H7 (cell line): ENCODE data around the gene SPRR2G. TPM values are rescaled to one million over a fixed set of nuclear protein-coding genes. Genes with fewer than 3 reads are reported as not detected.
A peak's percentile ranks its signal among the peaks of the same experiment; 100 is the strongest.
"Not testable (repeated sequence)": the region's sequence is repeated elsewhere in the genome, so short reads cannot be mapped to it uniquely, and the experiment has no call there.

Experiments
- DNase-seq: peaks from one replicate; pipeline ENCODE4 v3.0.0; 2012
- H3K27me3 ChIP-seq: 2 replicates; pipeline ENCODE4 v1.6.0; 2011; ENCODE audit warnings: mild to moderate bottlenecking, low read length; ENCODE audit not compliant: control insufficient read depth, insufficient read depth
- H3K36me3 ChIP-seq: replicated peaks from 2 replicates; pipeline ENCODE4 v1.5.1; 2011; ENCODE audit warnings: low read length; ENCODE audit not compliant: control insufficient read depth, insufficient read depth
- H3K4me3 ChIP-seq: 2 replicates; pipeline ENCODE4 v1.5.1; 2011; ENCODE audit warnings: low read depth, mild to moderate bottlenecking, control low read depth, low read length, moderate library complexity; ENCODE audit not compliant: insufficient read depth
- total RNA-seq: library from RNA; depleted of rRNA; stranded (reverse); fragments of >200 nt; shearing (Covaris generic); gene quantifications from 2 replicates; pipeline ENCODE4 v1.2.3, GENCODE V29; 2014; rRNA removed

Gene SPRR2G
- total RNA-seq, 1 experiment from 2014 or later, result not detected

- H3K36me3 ChIP-seq, H3K27me3 ChIP-seq, DNase-seq, H3K4me3 ChIP-seq: not testable (repeated sequence)
Measured at GRCh38 chr1:153128688-153129087, 22.0 kb downstream of the SPRR2G start.

GRCh38 chr1:153127296-153127695, 23.4 kb downstream of the SPRR2G start:
- H3K36me3 ChIP-seq, result no peaks in the 10 kb centered on the region
- H3K4me3 ChIP-seq, result no peak overlapping the region
- DNase-seq, result no peak
- H3K27me3 ChIP-seq, result no peaks in the 10 kb centered on the region

- H3K36me3 ChIP-seq, result no peaks in the 10 kb centered on the region
- no peaks in the 10 kb centered on the region for H3K27me3 ChIP-seq
- no peak overlapping the region for H3K4me3 ChIP-seq
- no peak for DNase-seq
Measured at GRCh38 chr1:153125536-153125935, 25.2 kb downstream of the SPRR2G start.

GRCh38 chr1:153123793-153124192, 26.9 kb downstream of the SPRR2G start:
- DNase-seq, H3K27me3 ChIP-seq, H3K4me3 ChIP-seq, H3K36me3 ChIP-seq: not testable (repeated sequence)

GRCh38 chr1:153122831-153123421, 27.8 kb downstream of the SPRR2G start:
- H3K4me3 ChIP-seq, result no peak overlapping the region
- no peaks in the 10 kb centered on the region for H3K36me3 ChIP-seq
- peak; percentile 75 for DNase-seq
- H3K27me3 ChIP-seq, result no peaks in the 10 kb centered on the region

DNA sequence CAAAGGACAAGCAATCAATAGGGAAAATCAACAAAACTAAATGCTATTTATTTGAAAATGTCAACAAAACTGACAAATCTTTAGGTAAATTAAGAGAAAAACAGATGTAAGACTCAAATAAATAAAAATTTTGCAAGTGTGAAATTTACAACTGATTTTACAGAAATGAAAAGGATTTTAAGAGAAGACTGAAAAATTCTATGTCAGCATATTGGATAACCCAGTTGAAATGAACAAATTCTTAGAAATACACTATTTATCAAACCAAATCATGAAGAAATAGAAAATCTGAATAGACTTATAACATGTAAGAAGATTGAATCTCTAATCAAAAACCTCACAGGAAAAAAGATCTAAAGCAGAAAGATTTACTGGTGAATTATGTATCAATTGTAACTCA, 29.7 kb downstream of the SPRR2G start:
- H3K4me3 ChIP-seq, result no peak overlapping the region
- no peak for DNase-seq

GRCh38 chr1:153119491-153119971, 31.2 kb downstream of the SPRR2G start:
- no peak for DNase-seq
- Histone ChIP-seq H3K36me3 (no peaks in the 10 kb centered on the region), H3K4me3 (no peak overlapping the region), H3K27me3 (no peaks in the 10 kb centered on the region)

More for the DNA sequence above, 29.7 kb downstream of the SPRR2G start:
- Histone ChIP-seq H3K36me3 (no peaks in the 10 kb centered on the region), H3K27me3 (no peaks in the 10 kb centered on the region)

DNA sequence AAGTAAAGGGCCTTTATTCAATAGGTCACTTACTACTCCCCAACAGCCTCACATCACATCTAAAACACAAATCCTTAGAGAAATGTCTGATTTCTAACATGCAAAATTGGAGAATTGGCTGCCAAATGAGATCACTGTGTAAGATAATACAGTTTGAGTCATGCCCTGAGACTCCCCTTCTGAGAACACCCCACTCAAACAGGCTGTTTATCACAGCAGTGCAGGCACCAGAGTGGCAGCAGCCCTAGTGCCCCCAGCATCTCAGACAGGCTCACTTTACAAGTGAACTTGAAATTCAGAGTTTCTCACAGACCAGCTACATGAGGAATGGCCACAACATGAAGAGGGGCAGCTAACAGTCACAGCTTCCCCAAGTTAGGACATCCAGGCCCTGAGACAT, 35.4 kb downstream of the SPRR2G start:
- H3K36me3 ChIP-seq, DNase-seq, H3K4me3 ChIP-seq, H3K27me3 ChIP-seq: not testable (repeated sequence)

GRCh38 chr1:153113416-153113815, 37.3 kb downstream of the SPRR2G start, which contains the start of gene SPRR2F:
SPRR2F (minus strand) TSS chr1:153113516; CDS start chr1:153112733, 783 bp downstream.
- Histone ChIP-seq H3K27me3 (no peaks in the 10 kb centered on the region), H3K4me3 (no peak within 1 kb of the TSS), H3K36me3 (no peaks in the 10 kb centered on the region)
- DNase-seq, result no peak

DNA sequence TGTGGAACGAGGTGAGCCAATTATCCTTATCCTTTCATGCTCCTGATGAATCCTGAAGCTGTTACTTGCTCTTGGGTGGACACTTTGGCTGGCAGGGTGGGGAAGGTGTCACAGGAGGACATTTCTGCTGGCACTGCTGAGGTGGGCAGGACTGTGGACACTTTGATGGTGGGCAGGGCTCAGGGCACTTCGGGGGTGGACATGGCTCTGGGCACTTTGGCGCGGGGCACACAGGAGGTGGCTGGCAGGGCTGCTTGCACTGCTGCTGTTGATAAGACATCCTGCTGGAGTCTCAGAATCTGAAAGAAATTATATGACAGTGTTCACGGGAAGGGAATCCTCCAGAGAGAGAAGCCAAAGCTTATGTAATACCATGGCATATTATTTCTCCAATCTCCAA, 38.2 kb downstream of the SPRR2G start:
- not testable (repeated sequence) for DNase-seq, H3K27me3 ChIP-seq, H3K36me3 ChIP-seq, H3K4me3 ChIP-seq

GRCh38 chr1:153100245-153100644, 50.4 kb downstream of the SPRR2G start:
- no peak for DNase-seq
- Histone ChIP-seq H3K27me3 (no peaks in the 10 kb centered on the region), H3K36me3 (no peaks in the 10 kb centered on the region), H3K4me3 (no peak overlapping the region)

Other genes with a start within 250 kb of the SPRR2G start
- gene IVL, start 242.3 kb downstream of the SPRR2G start, total RNA-seq, result not detected in 2 replicates
- not detected in 2 replicates for gene SPRR5, start 203.7 kb downstream of the SPRR2G start, total RNA-seq
- gene SPRR4, start 180.2 kb downstream of the SPRR2G start, total RNA-seq, result not detected in 2 replicates
- gene SPRR1A, start 166.8 kb downstream of the SPRR2G start, total RNA-seq, result not detected in 2 replicates
- gene SPRR3, start 149.1 kb downstream of the SPRR2G start, total RNA-seq, result not detected in 2 replicates
- not detected in 2 replicates for gene SPRR1B, start 119.7 kb downstream of the SPRR2G start, total RNA-seq
- not detected in 2 replicates for gene SPRR2D, start 109.8 kb downstream of the SPRR2G start, total RNA-seq
- not detected in 2 replicates for gene SPRR2A, start 93.4 kb downstream of the SPRR2G start, total RNA-seq
- gene SPRR2B, start 79.3 kb downstream of the SPRR2G start, total RNA-seq, result not detected in 2 replicates
- gene SPRR2E, start 56.4 kb downstream of the SPRR2G start, total RNA-seq, result not detected in 2 replicates
- not detected in 2 replicates for gene SPRR2F, start 37.4 kb downstream of the SPRR2G start, total RNA-seq
- not detected in 2 replicates for gene LELP1, start 52.5 kb upstream of the SPRR2G start, total RNA-seq
- gene PRR9, start 66.7 kb upstream of the SPRR2G start, total RNA-seq, result not detected in 2 replicates
- gene LORICRIN, start 108.8 kb upstream of the SPRR2G start, total RNA-seq, result not detected in 2 replicates
- gene PGLYRP3, start 162.1 kb upstream of the SPRR2G start, total RNA-seq, result not detected in 2 replicates
- not detected in 2 replicates for gene PGLYRP4, start 198.0 kb upstream of the SPRR2G start, total RNA-seq
- not detected in 2 replicates for gene S100A9, start 207.0 kb upstream of the SPRR2G start, total RNA-seq
- gene S100A12, start 224.7 kb upstream of the SPRR2G start, total RNA-seq, result not detected in 2 replicates
- not detected in 2 replicates for gene S100A8, start 240.2 kb upstream of the SPRR2G start, total RNA-seq